Activated gamma-delta T cell treated with anti-CD3 and anti-CD28 coated beads, Interleukin-2, amount 50 U/mL, for 16 hours (primary cell): Measurements from ENCODE around the gene CHAT.

Source experiments
- DNase-seq: peaks from one replicate; pipeline ENCODE4 v3.0.0-alpha.2; 2020; ENCODE audit warnings: low read depth

CHAT gene

GRCh38 chr10:49597426-49598163 lies 16.2 kb upstream of the CHAT start:
- no peak for DNase-seq

- no peak for DNase-seq
These were observed 15.5 kb upstream of the CHAT start for GRCh38 chr10:49598164-49598856.

- DNase-seq: no peak
These were observed 14.9 kb upstream of the CHAT start for GRCh38 chr10:49598986-49599385.

GRCh38 chr10:49599546-49599945 lies 14.3 kb upstream of the CHAT start:
- no peak for DNase-seq

- no peak for DNase-seq
These were observed 13.8 kb upstream of the CHAT start for GRCh38 chr10:49600046-49600445.

- no peak for DNase-seq
These were observed 12.9 kb upstream of the CHAT start for GRCh38 chr10:49600781-49601400.

- DNase-seq: no peak
These were observed 12.0 kb upstream of the CHAT start for GRCh38 chr10:49601857-49602256.

- no peak for DNase-seq
These were observed 11.3 kb upstream of the CHAT start for GRCh38 chr10:49602380-49603023.

- no peak for DNase-seq
These were observed 8.5 kb upstream of the CHAT start for GRCh38 chr10:49605216-49605938.

GRCh38 chr10:49605939-49606509 lies 7.8 kb upstream of the CHAT start:
- DNase-seq: no peak

GRCh38 chr10:49606981-49607535 lies 6.8 kb upstream of the CHAT start:
- DNase-seq: peak; percentile 46

GRCh38 chr10:49608166-49609005 lies 5.5 kb upstream of the CHAT start:
- no peak for DNase-seq

GRCh38 chr10:49609006-49609282 lies 4.9 kb upstream of the CHAT start:
- DNase-seq: no peak

GRCh38 chr10:49609283-49610113 lies 4.3 kb upstream of the CHAT start:
- no peak for DNase-seq

GRCh38 chr10:49610114-49610457 lies 3.8 kb upstream of the CHAT start, which contains the start of gene SLC18A3:
Gene SLC18A3 (plus strand): TSS chr10:49610310. CDS start chr10:49610741, 431 bp downstream.
- DNase-seq: no peak

- DNase-seq: no peak
These were observed 3.2 kb upstream of the CHAT start for GRCh38 chr10:49610458-49611165.

GRCh38 chr10:49611166-49611815 lies 2.5 kb upstream of the CHAT start:
- no peak for DNase-seq

- no peak for DNase-seq
These were observed 1.9 kb upstream of the CHAT start for GRCh38 chr10:49611816-49612512.
